ENCODE measurements around the gene ROBO1.

DNA sequence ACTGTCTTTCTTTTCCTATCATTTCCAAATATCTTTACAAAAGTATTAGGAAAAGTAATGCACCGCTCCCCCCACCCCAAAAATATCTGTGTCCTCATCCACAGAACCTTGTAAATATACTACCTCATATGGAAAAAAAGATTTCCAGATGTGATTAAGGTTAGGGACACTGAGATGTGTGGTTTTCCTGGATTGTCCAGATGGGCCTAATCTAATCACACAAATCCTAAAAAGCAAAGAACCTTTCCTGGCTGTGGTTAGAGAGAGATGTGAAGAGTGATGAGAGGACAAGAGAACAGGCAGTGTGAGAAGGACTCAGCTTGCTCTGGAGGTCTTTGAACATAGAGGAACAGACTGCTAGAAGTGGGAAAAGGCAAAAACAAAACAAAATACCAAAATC lies 77.7 kb downstream of the ROBO1 start:
- TF ChIP-seq CTCF (IDR thresholded peaks at IDR 0.05) (no peak), EZH2 (IDR thresholded peaks at IDR 0.05; ENCODE audit: borderline replicate concordance, insufficient read depth, low read depth, low read length, poor library complexity, severe bottlenecking) (no peak)

Data from B cell (primary cell).